H1 (cell line): ENCODE results near the gene TGM3. TPM values are rescaled to one million over a fixed set of nuclear protein-coding genes. Genes with fewer than 3 reads are reported as not detected.

Source experiments
- EP300 ChIP-seq, 2 experiments: IDR thresholded peaks; 1 replicate in 1 of 2; 2 replicates in 1 of 2; pipeline ENCODE4 v1.6.1; 2011 to 2012; ENCODE audit warnings: low read depth in 2 of 2, low read length in 2 of 2, mild to moderate bottlenecking in 2 of 2, borderline replicate concordance in 1 of 2, inconsistent platforms in 1 of 2, moderate library complexity in 1 of 2
- GABPA ChIP-seq: IDR thresholded peaks from 2 replicates; pipeline ENCODE4 v1.6.1; 2011; ENCODE audit warnings: mild to moderate bottlenecking, low read length, moderate library complexity, borderline replicate concordance; ENCODE audit not compliant: insufficient read depth
- SIN3A ChIP-seq, 2 experiments: IDR thresholded peaks in 1 of 2; conservative IDR thresholded peaks in 1 of 2; 2 replicates each; pipeline ENCODE4 v1.6.1; 2011 to 2012; ENCODE audit warnings: low read length in 2 of 2, improper control_type of control experiment in 1 of 2, low read depth in 1 of 2, mild to moderate bottlenecking in 1 of 2
- TCF12 ChIP-seq: IDR thresholded peaks from 2 replicates; pipeline ENCODE4 v1.6.1; 2011; ENCODE audit warnings: low read depth, mild to moderate bottlenecking, low read length
- TEAD4 ChIP-seq: IDR thresholded peaks from 2 replicates; pipeline ENCODE4 v1.6.1; 2012; ENCODE audit warnings: low read depth, low read length, inconsistent platforms, mixed read lengths
- YY1 ChIP-seq: IDR thresholded peaks from 2 replicates; pipeline ENCODE4 v1.6.1; 2011; ENCODE audit warnings: low read depth, mild to moderate bottlenecking, low read length
- polyA plus RNA-seq, 7 experiments: library from polyadenylated mRNA; depleted of rRNA in 3 of 7; stranded (reverse) in 5 of 7; unstranded in 2 of 7; fragments of >200 nt in 5 of 7; fragments of 200-250 nt in 2 of 7; gene quantifications; 1 replicate in 5 of 7; 2 replicates in 1 of 7; 4 replicates in 1 of 7; pipeline versions ENCODE4 v1.2.1 to v1.2.3, GENCODE V29; 2011 to 2013; ENCODE audit warnings: missing spikeins in 2 of 7, mixed read lengths in 2 of 7
- total RNA-seq: library from RNA; stranded (reverse); fragmentation: NEBNext Ultra II Directional; extraction: Animal tissue kit (Norgen Biotek cat#: 25700); gene quantifications from 2 replicates; pipeline ENCODE4 v1.2.1, GENCODE V29; 2021
- TF ChIP-seq, protein P1 (sequence below): fragments of 300-600 bp; sonication (generic); IDR thresholded peaks from 2 replicates; pipeline ENCODE4 v1.7.1; 2012; ENCODE audit warnings: low read length, moderate library complexity, mild to moderate bottlenecking, inconsistent platforms; ENCODE audit not compliant: insufficient replicate concordance
- TF ChIP-seq, protein P2 (sequence below): IDR thresholded peaks from 2 replicates; pipeline ENCODE4 v1.6.1; 2011; ENCODE audit warnings: low read depth, mild to moderate bottlenecking, low read length; ENCODE audit not compliant: insufficient read depth

The TGM3 gene
- total and polyA plus RNA-seq, 2 of the 8 experiments (the other 6 are each of a cell fraction or from before 2014, with no cell fraction given), result 0.12 TPM; not detected in 1

DNA sequence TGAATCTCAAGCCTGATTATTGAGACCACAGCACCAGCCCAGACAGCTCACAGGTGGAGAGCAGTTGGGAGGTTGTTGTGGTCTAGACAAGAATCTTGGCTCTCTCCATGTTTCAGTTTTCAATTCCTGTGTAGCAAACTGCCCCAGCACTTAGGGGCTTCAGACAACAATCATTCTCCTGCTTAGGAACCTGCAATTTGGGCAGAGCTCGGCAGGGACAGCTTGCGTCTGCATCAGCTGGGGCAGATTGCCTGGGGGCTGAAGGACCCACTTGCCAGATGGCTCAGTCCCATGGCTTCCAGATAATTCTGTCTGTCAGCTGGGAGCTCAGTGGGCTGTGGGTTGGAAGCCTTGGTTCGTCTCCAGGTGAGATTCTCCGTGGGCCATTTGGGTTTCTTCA is 91.8 kb downstream of the TGM3 start (continued):
- TF ChIP-seq, protein P1, sequence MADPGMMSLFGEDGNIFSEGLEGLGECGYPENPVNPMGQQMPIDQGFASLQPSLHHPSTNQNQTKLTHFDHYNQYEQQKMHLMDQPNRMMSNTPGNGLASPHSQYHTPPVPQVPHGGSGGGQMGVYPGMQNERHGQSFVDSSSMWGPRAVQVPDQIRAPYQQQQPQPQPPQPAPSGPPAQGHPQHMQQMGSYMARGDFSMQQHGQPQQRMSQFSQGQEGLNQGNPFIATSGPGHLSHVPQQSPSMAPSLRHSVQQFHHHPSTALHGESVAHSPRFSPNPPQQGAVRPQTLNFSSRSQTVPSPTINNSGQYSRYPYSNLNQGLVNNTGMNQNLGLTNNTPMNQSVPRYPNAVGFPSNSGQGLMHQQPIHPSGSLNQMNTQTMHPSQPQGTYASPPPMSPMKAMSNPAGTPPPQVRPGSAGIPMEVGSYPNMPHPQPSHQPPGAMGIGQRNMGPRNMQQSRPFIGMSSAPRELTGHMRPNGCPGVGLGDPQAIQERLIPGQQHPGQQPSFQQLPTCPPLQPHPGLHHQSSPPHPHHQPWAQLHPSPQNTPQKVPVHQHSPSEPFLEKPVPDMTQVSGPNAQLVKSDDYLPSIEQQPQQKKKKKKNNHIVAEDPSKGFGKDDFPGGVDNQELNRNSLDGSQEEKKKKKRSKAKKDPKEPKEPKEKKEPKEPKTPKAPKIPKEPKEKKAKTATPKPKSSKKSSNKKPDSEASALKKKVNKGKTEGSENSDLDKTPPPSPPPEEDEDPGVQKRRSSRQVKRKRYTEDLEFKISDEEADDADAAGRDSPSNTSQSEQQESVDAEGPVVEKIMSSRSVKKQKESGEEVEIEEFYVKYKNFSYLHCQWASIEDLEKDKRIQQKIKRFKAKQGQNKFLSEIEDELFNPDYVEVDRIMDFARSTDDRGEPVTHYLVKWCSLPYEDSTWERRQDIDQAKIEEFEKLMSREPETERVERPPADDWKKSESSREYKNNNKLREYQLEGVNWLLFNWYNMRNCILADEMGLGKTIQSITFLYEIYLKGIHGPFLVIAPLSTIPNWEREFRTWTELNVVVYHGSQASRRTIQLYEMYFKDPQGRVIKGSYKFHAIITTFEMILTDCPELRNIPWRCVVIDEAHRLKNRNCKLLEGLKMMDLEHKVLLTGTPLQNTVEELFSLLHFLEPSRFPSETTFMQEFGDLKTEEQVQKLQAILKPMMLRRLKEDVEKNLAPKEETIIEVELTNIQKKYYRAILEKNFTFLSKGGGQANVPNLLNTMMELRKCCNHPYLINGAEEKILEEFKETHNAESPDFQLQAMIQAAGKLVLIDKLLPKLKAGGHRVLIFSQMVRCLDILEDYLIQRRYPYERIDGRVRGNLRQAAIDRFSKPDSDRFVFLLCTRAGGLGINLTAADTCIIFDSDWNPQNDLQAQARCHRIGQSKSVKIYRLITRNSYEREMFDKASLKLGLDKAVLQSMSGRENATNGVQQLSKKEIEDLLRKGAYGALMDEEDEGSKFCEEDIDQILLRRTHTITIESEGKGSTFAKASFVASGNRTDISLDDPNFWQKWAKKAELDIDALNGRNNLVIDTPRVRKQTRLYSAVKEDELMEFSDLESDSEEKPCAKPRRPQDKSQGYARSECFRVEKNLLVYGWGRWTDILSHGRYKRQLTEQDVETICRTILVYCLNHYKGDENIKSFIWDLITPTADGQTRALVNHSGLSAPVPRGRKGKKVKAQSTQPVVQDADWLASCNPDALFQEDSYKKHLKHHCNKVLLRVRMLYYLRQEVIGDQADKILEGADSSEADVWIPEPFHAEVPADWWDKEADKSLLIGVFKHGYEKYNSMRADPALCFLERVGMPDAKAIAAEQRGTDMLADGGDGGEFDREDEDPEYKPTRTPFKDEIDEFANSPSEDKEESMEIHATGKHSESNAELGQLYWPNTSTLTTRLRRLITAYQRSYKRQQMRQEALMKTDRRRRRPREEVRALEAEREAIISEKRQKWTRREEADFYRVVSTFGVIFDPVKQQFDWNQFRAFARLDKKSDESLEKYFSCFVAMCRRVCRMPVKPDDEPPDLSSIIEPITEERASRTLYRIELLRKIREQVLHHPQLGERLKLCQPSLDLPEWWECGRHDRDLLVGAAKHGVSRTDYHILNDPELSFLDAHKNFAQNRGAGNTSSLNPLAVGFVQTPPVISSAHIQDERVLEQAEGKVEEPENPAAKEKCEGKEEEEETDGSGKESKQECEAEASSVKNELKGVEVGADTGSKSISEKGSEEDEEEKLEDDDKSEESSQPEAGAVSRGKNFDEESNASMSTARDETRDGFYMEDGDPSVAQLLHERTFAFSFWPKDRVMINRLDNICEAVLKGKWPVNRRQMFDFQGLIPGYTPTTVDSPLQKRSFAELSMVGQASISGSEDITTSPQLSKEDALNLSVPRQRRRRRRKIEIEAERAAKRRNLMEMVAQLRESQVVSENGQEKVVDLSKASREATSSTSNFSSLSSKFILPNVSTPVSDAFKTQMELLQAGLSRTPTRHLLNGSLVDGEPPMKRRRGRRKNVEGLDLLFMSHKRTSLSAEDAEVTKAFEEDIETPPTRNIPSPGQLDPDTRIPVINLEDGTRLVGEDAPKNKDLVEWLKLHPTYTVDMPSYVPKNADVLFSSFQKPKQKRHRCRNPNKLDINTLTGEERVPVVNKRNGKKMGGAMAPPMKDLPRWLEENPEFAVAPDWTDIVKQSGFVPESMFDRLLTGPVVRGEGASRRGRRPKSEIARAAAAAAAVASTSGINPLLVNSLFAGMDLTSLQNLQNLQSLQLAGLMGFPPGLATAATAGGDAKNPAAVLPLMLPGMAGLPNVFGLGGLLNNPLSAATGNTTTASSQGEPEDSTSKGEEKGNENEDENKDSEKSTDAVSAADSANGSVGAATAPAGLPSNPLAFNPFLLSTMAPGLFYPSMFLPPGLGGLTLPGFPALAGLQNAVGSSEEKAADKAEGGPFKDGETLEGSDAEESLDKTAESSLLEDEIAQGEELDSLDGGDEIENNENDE, result no peak
- TF ChIP-seq EP300 (IDR thresholded peaks at IDR 0.05; ENCODE audit: borderline replicate concordance in 1 of 2, low read depth in 2 of 2, low read length in 2 of 2) (no peak), YY1 (no peak), TEAD4 (no peak), GABPA (no peak), TCF12 (no peak), SIN3A (conservative IDR thresholded peaks at IDR 0.05 in 1 of 2, IDR thresholded peaks at IDR 0.05 in 1 of 2; ENCODE audit: low read depth in 1 of 2, low read length in 2 of 2) (no peak)
- TF ChIP-seq, protein P2, sequence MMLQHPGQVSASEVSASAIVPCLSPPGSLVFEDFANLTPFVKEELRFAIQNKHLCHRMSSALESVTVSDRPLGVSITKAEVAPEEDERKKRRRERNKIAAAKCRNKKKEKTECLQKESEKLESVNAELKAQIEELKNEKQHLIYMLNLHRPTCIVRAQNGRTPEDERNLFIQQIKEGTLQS, result no peak
